K562 (cell line): Measurements from ENCODE around the gene PLPPR2.

Source experiments
- ATF4 ChIP-seq: fragments of 450-650 bp; formaldehyde crosslinking; IDR thresholded peaks from 2 replicates; pipeline ENCODE4 v1.4.0; 2022; ENCODE audit warnings: mild to moderate bottlenecking, moderate library complexity
- CTCF ChIP-seq, 3 experiments: IDR thresholded peaks in 2 of 3; conservative IDR thresholded peaks in 1 of 3; 2 replicates each; pipeline ENCODE4 v1.5.1; 2011 to 2012; ENCODE audit warnings: low read length in 3 of 3, mild to moderate bottlenecking in 3 of 3, control low read depth in 2 of 3, improper control_type of control experiment in 1 of 3, inconsistent platforms in 1 of 3, low read depth in 1 of 3, mixed read lengths in 1 of 3, moderate library complexity in 1 of 3; ENCODE audit not compliant: insufficient read depth in 2 of 3
- FOSL1 ChIP-seq: fragments of 200-800 bp; sonication (Bioruptor generic); conservative IDR thresholded peaks from 2 replicates; pipeline ENCODE4 v1.6.1; 2016; ENCODE audit warnings: missing genetic modification characterization, missing compliant biosample characterization
- GABPA ChIP-seq: fragments of 200-800 bp; sonication (Bioruptor generic); conservative IDR thresholded peaks from 2 replicates; pipeline ENCODE4 v1.6.1; 2016; ENCODE audit warnings: low read depth, missing genetic modification characterization, missing compliant biosample characterization
- ID3 ChIP-seq, 2 experiments: fragments of 250-450 bp in 1 of 2; fragments of 450-650 bp in 1 of 2; sonication (Bioruptor Pico) in 1 of 2; IDR thresholded peaks; 2 replicates each; pipeline versions ENCODE4 v1.6.1 to v1.8.0; 2016 to 2021; ENCODE audit warnings: mild to moderate bottlenecking in 2 of 2, moderate library complexity in 2 of 2, missing compliant biosample characterization in 1 of 2, missing genetic modification characterization in 1 of 2
- ILF3 ChIP-seq: fragments of 450-650 bp; IDR thresholded peaks from 2 replicates; pipeline ENCODE4 v1.6.1; 2018; ENCODE audit warnings: antibody characterized with exemption, mild to moderate bottlenecking, moderate library complexity, borderline replicate concordance
- KAT7 ChIP-seq: sonication (generic); formaldehyde crosslinking; IDR thresholded peaks from 2 replicates; pipeline ENCODE4 v1.8.0; 2022; ENCODE audit warnings: missing genetic modification reagents, mild to moderate bottlenecking, borderline replicate concordance
- MTF1 ChIP-seq: fragments of 250-450 bp; sonication (Bioruptor Pico); IDR thresholded peaks from 2 replicates; pipeline ENCODE4 v1.9.0; 2021; ENCODE audit warnings: moderate library complexity, mild to moderate bottlenecking, inconsistent platforms, borderline replicate concordance
- NUFIP1 ChIP-seq: fragments of 450-650 bp; IDR thresholded peaks from 2 replicates; pipeline ENCODE4 v1.6.1; 2018; ENCODE audit not compliant: partially characterized antibody
- POLR2A ChIP-seq: fragments of 450-650 bp; conservative IDR thresholded peaks from 2 replicates; pipeline ENCODE4 v1.6.1; 2016
- REST ChIP-seq, 2 experiments: fragments of 450-650 bp; formaldehyde crosslinking in 1 of 2; IDR thresholded peaks; 2 replicates each; pipeline versions ENCODE4 v1.4.0 to v1.6.1; 2014 to 2020; ENCODE audit warnings: mild to moderate bottlenecking in 2 of 2, borderline replicate concordance in 1 of 2, low read depth in 1 of 2
- SNRNP70 ChIP-seq: fragments of 200-400 bp; formaldehyde crosslinking; optimal IDR thresholded peaks from 2 replicates; pipeline ENCODE3; 2017; ENCODE audit warnings: low read depth, low read length
- SREBF1 ChIP-seq: fragments of 150-350 bp; IDR thresholded peaks from 2 replicates; pipeline ENCODE4 v1.6.1; 2014; ENCODE audit warnings: antibody characterized with exemption, low read depth, low read length, borderline replicate concordance
- ZNF253 ChIP-seq: fragments of 250-450 bp; sonication (Bioruptor Pico); conservative IDR thresholded peaks from 2 replicates; pipeline ENCODE4 v1.6.1; 2021; ENCODE audit warnings: mild to moderate bottlenecking

- TF ChIP-seq ID3 (CRISPR knock-in tag; IDR thresholded peaks at IDR 0.05) = no peak
- TF ChIP-seq ID3 (tag; IDR thresholded peaks at IDR 0.05) = no peak
- no peak for TF ChIP-seq REST (IDR thresholded peaks at IDR 0.05; ENCODE audit: borderline replicate concordance)
- no peak for TF ChIP-seq REST (CRISPR knock-in tag; IDR thresholded peaks at IDR 0.05; ENCODE audit: low read depth)
- no peak for TF ChIP-seq ATF4
- no peak for TF ChIP-seq GABPA (tag)
- TF ChIP-seq FOSL1 (tag) = no peak
- TF ChIP-seq SREBF1 = no peak
- TF ChIP-seq POLR2A = no peak
- no peak for TF ChIP-seq SNRNP70
- TF ChIP-seq ILF3 = no peak
- no peak for TF ChIP-seq MTF1 (CRISPR knock-in tag)
- no peak for TF ChIP-seq NUFIP1
- TF ChIP-seq CTCF (IDR thresholded peaks at IDR 0.05 in 2 of 3, conservative IDR thresholded peaks at IDR 0.05 in 1 of 3; ENCODE audit: insufficient read depth in 2 of 3, low read depth in 1 of 3, low read length in 3 of 3) = no peak
- TF ChIP-seq KAT7 (CRISPR knock-in tag) = no peak
- no peak for TF ChIP-seq ZNF253
Observed at GRCh38 chr19:11387162-11388034, 32.2 kb downstream of the PLPPR2 start.
